ENCODE results near the gene PRR18. TPM values are rescaled to one million over a fixed set of nuclear protein-coding genes. Genes with fewer than 3 reads are reported as not detected.

The PRR18 gene
- total RNA-seq, 1 donor from 2014 or later = under 0.01 TPM

- Histone ChIP-seq H3K27me3 (ENCODE audit: control insufficient read depth, insufficient read depth, low read length) (peaks cover 3% of the 10 kb centered on the region), H3K36me3 (ENCODE audit: control insufficient read depth, insufficient read depth, low read length) (no peaks in the 10 kb centered on the region), H3K4me3 (ENCODE audit: low read depth, low read length) (no peak overlapping the region)
- no peak for TF ChIP-seq CTCF (IDR thresholded peaks at IDR 0.05; ENCODE audit: insufficient read depth, low read length, severe bottlenecking)
- no peak for DNase-seq (ENCODE audit: low read depth)
- no peak for FAIRE-seq
Observed at GRCh38 chr6:166271376-166271765, 36.8 kb downstream of the PRR18 start.

- H3K36me3 ChIP-seq (ENCODE audit: control insufficient read depth, insufficient read depth, low read length) = no peaks in the 10 kb centered on the region
- peaks cover 3% of the 10 kb centered on the region for H3K27me3 ChIP-seq (ENCODE audit: control insufficient read depth, insufficient read depth, low read length)
- FAIRE-seq (no peak), DNase-seq (ENCODE audit: low read depth) (no peak)
- no peak overlapping the region for H3K4me3 ChIP-seq (ENCODE audit: low read depth, low read length)
- no peak for TF ChIP-seq CTCF (IDR thresholded peaks at IDR 0.05; ENCODE audit: insufficient read depth, low read length, severe bottlenecking)
Observed at GRCh38 chr6:166270706-166271375, 37.4 kb downstream of the PRR18 start.

GRCh38 chr6:166269301-166270039, 38.7 kb downstream of the PRR18 start:
- no peak for TF ChIP-seq CTCF (IDR thresholded peaks at IDR 0.05; ENCODE audit: insufficient read depth, low read length, severe bottlenecking)
- Histone ChIP-seq H3K4me3 (ENCODE audit: low read depth, low read length) (no peak overlapping the region), H3K36me3 (ENCODE audit: control insufficient read depth, insufficient read depth, low read length) (no peaks in the 10 kb centered on the region), H3K27me3 (ENCODE audit: control insufficient read depth, insufficient read depth, low read length) (peaks cover 3% of the 10 kb centered on the region)
- DNase-seq (ENCODE audit: low read depth) = no peak
- peak; percentile 7 for FAIRE-seq

- Histone ChIP-seq H3K27me3 (ENCODE audit: control insufficient read depth, insufficient read depth, low read length) (peaks cover 3% of the 10 kb centered on the region), H3K4me3 (ENCODE audit: low read depth, low read length) (no peak overlapping the region), H3K36me3 (ENCODE audit: control insufficient read depth, insufficient read depth, low read length) (no peaks in the 10 kb centered on the region)
- TF ChIP-seq CTCF (IDR thresholded peaks at IDR 0.05; ENCODE audit: insufficient read depth, low read length, severe bottlenecking) = no peak
- no peak for FAIRE-seq
- DNase-seq (ENCODE audit: low read depth) = no peak
Observed at GRCh38 chr6:166268431-166268830, 39.8 kb downstream of the PRR18 start.

- no peak for TF ChIP-seq CTCF (IDR thresholded peaks at IDR 0.05; ENCODE audit: insufficient read depth, low read length, severe bottlenecking)
- FAIRE-seq = no peak
Observed at GRCh38 chr6:166267526-166267925, 40.7 kb downstream of the PRR18 start.

More at GRCh38 chr6:166267526-166267925, 40.7 kb downstream of the PRR18 start:
- Histone ChIP-seq H3K36me3 (ENCODE audit: control insufficient read depth, insufficient read depth, low read length) (no peaks in the 10 kb centered on the region), H3K4me3 (ENCODE audit: low read depth, low read length) (no peak overlapping the region), H3K27me3 (ENCODE audit: control insufficient read depth, insufficient read depth, low read length) (peaks cover 3% of the 10 kb centered on the region)
- DNase-seq (ENCODE audit: low read depth) = no peak
